NCI-H774 (cell line): ENCODE results near the gene ARAP1.
A peak's percentile ranks its signal among the peaks of the same experiment; 100 is the strongest.
"Not testable (repeated sequence)": the region's sequence is repeated elsewhere in the genome, so short reads cannot be mapped to it uniquely, and the experiment has no call there.

Source experiments
- DNase-seq: peaks from one replicate; lab custom pipeline; 2025; lab: John Stamatoyannopoulos, UW

The ARAP1 gene

GRCh38 chr11:72752088-72752914 is at the start of gene ARAP1:
Gene ARAP1, minus strand, starts transcription at chr11:72752408. Its CDS starts 25,280 bp downstream, at chr11:72727128.
- DNase-seq: peak; percentile 76

- no peak for DNase-seq
These were observed 47.2 kb upstream of the ARAP1 start for GRCh38 chr11:72799441-72799840.

DNA sequence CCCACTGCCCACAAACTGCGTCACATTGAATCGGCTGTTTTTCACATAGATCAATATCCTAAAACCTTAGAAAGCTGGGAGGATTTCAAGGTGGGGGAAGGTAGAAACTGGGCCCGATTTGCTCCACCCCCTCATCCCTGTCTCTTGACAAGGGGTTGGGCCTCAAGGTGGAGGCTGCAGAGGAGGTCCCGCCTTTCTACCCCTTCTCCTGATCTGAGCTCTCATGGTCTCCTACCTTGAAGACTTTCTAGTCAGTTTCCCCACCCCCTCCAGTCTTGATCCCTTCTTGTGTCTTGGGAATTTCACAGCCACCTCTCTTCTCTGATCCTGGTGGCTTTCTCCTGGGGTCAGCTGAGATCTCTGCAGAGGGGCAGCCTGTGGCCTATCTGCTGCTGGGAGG is 46.2 kb upstream of the ARAP1 start:
- no peak for DNase-seq

DNA sequence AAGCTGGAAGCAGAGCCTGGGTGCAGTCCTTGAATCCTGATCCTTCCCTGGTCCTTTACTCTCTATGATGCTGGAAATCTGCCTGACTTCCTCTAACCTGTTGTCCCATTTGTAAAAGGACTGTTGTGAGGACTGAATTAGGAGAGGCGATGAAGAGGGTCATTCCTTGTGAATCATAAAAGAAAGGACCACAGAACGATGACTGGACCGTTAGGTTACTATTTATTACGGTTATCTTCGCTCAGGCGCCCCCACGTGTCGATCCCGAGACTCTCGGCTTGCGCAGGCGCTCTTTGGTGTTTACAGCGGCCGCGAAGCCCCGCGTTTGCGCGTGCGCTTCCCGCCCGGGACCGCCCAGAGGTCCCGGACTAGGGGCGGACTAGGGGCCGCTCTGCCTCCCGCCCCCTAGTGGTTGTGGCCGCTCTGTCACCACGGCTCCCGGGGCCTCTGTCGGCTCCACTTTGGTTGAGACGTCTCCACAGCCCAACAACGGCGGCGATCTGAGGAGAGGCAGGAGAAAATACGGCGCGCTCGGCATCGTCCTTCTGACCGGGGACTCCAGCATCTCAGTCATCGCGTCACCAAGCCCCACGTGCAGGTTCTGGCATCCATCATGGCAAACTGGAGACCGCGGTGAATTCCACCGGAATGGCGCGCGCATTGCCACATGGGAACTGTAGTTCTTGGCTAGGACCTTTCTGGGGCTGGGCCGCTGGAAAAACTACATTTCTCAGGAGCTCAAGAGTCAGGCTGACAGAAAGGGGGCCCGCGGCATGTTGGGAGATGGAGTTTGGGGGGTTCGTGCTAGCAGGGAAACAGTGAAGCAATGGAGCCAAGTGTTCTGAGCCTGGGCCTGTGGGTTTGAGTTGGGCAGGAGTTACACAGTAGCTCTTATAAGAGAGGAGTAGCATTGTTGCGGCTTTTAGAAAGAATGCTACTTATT is 41.5 kb upstream of the ARAP1 start, which contains the start of gene STARD10:
TSS of gene STARD10 (minus strand) at position 623 of the 943 bp plus-strand sequence. CDS start 12,866 bp downstream, outside the sequence.
- peak; percentile 94 for DNase-seq

DNA sequence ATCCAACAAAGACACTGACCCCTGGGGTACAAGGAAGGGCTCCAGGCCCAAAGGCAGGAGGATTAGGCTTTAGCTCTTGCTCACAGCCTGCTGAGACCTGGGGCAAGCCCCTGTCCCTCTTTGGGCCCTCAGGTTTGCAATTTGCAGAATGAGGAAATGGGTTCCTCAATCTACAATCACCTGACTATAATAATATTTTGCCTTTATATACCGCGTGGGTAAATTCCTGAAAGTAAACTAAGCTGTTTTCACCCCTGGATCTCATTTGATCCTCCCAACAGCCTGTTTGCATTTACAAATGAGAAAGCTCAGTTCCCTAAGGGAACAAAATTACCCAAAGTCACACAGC is 40.8 kb upstream of the ARAP1 start:
- no peak for DNase-seq

GRCh38 chr11:72792437-72793021 is 40.3 kb upstream of the ARAP1 start:
- no peak for DNase-seq

GRCh38 chr11:72791228-72791627 is 39.0 kb upstream of the ARAP1 start:
- DNase-seq: not testable (repeated sequence)

GRCh38 chr11:72789493-72790131 is 37.4 kb upstream of the ARAP1 start:
- DNase-seq: no peak

- DNase-seq: no peak
These were observed 36.0 kb upstream of the ARAP1 start for GRCh38 chr11:72788241-72788640.

DNA sequence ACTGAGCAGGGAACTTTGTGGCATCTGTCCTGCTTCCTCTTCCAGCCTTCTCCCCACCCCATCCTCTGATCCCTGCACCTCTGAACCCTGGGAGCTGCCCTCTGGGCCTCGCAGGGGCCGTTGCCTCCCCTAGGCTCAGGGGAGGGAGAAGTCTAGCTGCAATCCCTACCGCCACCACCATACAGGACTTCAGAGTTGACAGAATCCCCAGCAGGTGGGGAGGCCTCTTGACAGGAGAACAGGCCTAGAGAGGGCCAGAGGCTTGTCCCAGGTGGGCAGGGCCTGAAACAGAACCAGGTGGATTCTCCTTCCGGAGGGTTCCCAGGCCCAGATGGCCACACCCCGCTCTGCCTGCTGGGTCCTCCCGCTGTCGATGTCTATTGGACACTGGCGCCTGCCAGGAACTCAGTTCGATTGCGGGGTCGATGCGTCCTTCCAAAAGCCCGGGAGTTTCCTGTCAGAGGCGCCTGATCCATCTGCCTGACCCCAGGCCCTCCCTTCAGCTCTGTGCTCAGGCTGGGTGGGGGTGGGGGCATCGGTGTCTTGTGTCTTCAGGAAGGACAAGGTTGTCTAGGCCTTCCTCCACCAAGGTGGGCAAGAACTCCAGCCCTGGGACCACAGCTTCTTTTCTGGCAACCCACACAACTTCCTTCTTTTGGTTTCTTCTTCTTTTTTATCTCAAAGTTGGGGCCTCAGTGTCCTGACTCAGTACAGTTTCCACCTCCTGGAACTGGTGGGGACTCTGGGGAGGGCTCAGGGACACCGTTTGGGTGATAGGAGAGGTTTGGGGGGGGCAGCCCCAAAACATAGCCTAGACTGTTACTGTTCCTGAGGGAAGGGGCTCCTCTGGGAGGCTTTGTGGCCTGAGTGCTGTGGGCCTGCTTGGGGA is 35.3 kb upstream of the ARAP1 start:
- DNase-seq: peak; percentile 51

DNA sequence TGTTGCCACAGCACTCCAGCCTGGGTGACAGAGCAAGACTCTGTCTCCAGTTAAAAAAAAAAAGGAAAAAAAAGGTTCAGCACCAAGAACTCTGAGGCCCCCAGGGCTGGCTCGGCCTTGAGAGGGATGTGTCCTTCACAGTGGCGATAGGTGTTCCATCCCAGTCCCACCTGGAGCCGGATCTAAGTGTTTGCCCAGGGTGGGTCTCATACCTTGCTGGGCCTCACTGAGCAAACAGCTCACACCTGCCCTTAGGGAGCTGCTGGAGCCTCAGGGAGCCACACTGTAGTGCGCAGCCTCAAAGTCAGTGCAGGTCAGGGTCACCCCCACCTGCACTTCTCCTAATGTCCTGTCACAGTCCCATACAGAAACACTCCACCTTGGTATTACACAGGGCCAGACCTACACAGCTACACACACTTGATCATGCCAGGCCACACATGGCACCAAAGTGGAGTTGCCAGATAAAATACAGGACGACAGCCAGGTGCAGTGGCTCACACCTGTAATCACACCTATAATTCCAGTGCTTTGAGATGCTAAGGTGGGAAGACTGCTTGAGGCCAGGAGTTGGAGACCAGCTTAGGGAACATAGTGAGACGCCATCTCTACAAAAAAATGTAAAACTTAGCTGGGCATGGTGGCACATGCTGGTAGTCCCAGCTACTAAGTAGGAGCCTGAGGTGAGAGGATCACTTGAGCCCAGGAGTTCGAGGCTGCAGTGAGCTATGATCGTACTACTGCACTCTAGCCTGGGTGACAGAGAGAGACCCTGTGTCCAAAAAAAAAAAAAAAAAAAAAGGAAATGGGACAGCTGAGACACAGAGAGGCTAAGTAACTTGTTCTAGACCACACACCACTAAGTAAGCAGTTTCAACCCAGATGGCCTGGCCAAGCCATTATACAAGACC is 34.4 kb upstream of the ARAP1 start:
- peak; percentile 91 for DNase-seq

- DNase-seq: no peak
These were observed 32.5 kb upstream of the ARAP1 start for GRCh38 chr11:72784662-72785061.

DNA sequence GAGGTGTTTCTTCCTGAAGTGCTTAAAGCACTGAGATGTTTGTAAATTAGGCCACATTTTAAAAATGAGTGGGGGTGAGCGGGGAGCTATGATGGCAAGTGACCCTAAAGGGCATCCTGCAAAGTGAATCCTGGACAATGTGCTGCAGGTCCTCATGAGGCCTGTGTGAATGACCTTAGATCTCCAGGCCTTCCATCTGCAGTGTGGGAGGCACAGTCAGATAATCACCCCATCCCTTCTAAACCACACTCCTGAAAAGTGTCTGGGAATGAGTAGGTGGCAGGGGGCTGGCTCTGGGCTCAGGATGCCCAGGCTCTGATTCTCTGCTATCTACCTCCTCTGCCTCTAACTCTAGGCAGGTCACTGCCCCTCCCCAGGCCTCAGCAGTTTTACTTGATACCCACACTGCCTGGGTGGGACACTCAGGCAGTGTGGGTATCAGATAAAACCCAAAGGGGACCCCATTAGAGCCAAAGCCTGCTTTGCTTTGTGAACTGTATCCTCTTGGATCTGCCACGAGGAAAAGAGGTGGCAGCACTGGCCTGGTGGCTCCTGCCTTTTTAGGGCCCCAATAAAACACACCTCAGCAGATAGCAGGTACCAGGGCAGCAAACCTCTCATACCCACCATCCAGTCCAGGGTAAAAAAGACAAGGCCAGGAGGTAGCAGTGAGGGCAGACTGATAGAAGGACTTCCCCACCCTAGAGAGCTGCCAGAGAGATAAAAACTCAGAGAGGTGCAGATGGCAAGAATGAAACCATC is 31.1 kb upstream of the ARAP1 start:
- no peak for DNase-seq

DNA sequence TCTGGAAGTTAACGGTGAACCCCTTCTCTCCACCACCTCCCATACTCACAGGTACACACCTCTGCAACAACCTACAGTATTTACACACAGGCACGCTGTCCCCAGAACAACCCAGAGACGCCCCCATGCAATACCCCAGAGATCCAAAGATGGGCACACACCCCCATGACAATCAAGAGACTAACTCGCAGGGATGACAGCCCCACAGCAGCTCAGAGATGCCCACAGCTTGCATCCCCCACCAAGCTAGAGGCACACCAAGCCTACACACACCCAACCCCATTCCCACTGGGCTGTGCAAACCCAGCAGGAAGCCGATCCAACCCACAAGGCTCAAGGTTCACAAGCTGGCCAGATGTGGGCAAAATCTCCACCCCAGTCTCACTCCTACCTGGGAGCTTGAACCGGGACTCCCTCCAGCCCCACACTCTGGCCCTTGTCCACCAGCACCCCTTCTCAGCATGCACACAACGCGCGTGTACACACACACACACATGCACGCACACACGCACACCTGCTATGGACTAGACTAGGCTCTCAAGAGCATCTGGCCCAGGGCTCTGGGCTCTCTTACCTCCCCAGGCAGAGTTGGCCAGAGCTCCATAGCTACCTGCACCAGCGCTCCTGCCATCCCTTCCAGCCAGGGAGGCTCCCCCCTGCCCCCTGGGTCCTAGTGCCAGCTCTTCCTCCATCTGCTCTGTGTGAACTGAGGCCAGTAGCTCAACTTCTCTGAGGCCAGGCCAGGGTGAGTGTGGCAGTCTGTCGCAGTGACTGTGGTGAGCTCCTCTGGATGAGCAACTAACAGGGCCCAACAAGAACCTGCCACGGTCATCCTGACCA is 30.1 kb upstream of the ARAP1 start:
- peak; percentile 38 for DNase-seq

DNA sequence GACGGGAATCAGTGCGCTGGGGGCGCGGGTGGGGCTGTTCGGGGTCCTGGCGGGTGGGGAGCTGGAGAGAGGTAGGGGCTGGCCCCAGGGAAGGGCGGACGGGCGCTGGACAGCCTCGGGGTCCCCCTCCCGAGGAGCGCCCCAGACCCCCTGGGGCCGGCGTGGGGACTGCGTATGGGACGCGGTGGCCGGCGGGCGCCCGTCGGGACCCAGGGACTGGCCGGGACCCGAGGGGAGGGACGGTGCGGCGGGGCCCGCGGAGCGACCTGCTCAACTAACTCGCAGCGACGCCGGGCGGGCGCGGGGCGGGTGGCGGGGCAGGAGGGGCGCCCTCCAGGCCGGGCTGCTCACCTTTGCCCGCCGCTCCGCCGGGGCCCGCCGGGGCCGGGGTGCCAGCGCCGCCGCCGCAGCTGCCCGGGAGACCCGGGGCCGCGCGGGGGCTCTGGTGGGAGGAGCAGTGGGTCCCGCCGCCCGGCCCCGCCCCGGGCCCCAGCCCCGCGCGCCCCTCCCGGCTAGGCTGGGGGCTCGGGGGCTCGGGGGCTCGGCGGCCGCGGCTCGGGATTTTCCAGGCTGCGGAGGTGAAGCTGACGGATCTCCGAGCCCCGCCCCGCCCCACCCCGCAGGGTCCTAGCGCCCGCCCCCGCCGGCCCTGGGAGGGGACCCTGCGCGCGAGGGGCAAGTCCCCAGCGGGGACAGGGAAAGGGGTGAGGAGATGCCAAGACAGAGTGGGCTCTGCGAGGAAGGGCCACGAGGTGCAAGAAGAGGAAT is 29.3 kb upstream of the ARAP1 start:
- DNase-seq: peak; percentile 22

- peak; percentile 10 for DNase-seq
These were observed 28.8 kb upstream of the ARAP1 start for GRCh38 chr11:72781063-72781312.

DNA sequence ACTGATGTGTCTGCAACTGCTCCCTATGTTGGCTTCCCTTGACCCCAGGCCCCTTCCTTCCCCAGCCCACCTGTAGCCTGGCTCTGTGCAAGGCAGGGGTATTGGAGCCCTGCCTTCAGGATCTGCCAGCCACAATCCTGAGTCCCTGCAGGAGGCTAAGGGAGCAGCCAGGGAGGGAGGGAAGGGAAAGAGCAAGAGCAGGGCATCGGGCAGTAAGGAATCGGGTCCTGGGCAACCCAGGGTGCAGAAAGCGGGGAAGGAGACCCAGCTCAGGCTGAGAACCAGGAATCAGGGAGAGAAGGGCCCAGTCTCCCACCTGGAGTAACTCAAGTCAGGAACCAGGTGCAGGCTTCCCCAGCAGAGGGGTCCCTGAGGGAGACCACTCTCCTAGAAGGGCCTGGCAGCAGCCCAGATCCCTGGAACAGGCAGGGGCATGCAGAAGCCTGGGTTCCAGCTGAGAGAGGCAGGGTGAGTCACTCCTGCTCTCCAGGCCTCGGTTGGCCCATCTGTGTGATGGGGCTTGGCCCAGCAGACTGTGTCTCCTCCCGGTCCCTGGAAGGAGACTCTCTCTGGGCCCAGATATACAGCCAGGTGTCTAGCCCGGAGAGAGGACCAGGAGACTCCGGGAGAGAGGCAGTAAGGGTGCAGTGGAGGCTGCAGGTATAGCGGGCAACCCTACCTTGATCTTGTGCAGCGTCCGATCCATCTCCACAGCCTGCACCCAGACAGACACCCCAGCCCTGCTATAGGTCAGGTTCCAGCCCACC is 28.3 kb upstream of the ARAP1 start:
- no peak for DNase-seq
